ENCODE data around the gene URI1.

DNA sequence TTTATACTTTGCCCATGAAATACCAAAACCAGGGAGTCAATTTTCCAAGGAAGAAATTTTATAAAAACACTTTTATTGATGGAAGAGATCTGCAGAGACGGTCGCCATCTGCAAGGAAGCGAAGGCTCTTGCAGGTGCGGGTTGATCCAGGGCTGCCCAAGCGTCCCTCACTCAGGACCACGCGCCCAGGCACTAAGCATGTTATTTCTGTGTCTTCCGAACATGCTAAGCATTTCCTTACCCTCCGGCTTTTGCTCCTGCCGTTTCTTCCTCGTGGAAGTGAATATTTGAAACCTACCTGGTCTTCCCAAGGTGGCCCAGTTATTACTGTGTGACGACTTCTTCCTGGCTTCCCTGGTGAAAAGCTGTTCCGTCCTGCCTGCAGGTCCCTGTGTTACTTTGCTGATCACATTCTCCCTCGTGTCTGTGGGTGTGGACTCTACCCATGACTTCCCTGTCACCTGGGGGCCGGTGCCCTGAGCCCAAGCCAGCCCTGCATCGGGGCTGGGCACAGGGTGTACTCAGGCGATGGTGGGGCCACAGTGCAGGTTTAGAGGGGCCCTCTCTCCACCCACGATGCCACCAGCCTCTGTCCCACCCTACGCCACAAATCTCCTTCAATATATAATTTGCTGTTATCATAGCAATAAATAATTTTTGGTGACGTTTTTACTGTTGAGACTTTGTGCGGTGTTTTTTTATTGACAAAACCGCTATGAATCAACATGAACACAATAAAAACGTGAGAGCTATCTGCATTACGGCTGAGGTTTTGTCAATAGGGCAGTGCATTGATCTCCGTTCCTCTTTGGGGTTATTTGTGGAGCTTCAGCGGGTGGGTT lies 119.4 kb downstream of the URI1 start:
- TF ChIP-seq, protein P1, sequence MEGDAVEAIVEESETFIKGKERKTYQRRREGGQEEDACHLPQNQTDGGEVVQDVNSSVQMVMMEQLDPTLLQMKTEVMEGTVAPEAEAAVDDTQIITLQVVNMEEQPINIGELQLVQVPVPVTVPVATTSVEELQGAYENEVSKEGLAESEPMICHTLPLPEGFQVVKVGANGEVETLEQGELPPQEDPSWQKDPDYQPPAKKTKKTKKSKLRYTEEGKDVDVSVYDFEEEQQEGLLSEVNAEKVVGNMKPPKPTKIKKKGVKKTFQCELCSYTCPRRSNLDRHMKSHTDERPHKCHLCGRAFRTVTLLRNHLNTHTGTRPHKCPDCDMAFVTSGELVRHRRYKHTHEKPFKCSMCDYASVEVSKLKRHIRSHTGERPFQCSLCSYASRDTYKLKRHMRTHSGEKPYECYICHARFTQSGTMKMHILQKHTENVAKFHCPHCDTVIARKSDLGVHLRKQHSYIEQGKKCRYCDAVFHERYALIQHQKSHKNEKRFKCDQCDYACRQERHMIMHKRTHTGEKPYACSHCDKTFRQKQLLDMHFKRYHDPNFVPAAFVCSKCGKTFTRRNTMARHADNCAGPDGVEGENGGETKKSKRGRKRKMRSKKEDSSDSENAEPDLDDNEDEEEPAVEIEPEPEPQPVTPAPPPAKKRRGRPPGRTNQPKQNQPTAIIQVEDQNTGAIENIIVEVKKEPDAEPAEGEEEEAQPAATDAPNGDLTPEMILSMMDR (IDR thresholded peaks at IDR 0.05; ENCODE audit: borderline replicate concordance, extremely low read depth, low read length, poor library complexity, severe bottlenecking): no peak
- TF ChIP-seq EZH2 (IDR thresholded peaks at IDR 0.05; ENCODE audit: borderline replicate concordance, low read depth, low read length, severe bottlenecking): no peak
